Stimulated activated CD4-positive, alpha-beta T cell treated with anti-CD3 and anti-CD28 coated beads, Interleukin-2, amount 100 ng/mL, for 48 hours (primary cell): ENCODE results near the gene DERA.

ENCODE experiments used
- DNase-seq, 2 donors: peaks; one replicate each; pipeline ENCODE4 v3.0.0-alpha.2; 2020

Gene DERA

GRCh38 chr12:16086942-16087341, 175.8 kb downstream of the DERA start:
- DNase-seq = no peak
